IPS-NIHi7 (cell line): Measurements from ENCODE around the gene MLXIP.

ENCODE experiments used
- DNase-seq: peaks from one replicate; pipeline ENCODE4 v3.0.0; 2012; ENCODE audit warnings: mixed read lengths; ENCODE audit errors: extremely low spot score

MLXIP gene

DNA sequence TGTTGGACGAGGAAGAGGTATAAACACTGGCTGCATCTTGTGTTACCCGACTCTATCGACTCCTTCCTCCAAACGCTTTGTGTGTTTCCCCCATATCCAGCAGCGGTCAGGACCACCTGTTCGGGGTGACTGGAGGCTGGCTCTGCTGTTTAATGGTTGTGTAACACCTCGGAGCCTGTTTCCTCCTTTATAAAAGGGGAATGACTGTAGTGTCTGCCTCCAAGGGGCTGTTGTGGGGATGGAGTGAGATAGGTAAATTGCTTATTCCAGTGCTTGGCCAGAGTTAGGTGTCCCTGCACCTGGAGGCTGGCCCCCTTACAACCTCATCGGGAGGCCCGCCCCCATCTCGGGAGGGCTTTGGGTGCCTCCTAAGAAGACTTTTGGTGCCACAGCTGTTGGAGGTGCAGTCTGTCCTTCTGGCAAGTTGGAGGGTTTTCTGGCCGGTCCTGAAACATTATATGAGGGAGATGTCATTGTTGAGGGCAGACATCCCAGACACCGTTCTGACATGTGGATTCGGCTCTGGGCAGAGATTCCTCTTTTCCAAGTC is 1.1 kb downstream of the MLXIP start:
- DNase-seq = no peak

DNA sequence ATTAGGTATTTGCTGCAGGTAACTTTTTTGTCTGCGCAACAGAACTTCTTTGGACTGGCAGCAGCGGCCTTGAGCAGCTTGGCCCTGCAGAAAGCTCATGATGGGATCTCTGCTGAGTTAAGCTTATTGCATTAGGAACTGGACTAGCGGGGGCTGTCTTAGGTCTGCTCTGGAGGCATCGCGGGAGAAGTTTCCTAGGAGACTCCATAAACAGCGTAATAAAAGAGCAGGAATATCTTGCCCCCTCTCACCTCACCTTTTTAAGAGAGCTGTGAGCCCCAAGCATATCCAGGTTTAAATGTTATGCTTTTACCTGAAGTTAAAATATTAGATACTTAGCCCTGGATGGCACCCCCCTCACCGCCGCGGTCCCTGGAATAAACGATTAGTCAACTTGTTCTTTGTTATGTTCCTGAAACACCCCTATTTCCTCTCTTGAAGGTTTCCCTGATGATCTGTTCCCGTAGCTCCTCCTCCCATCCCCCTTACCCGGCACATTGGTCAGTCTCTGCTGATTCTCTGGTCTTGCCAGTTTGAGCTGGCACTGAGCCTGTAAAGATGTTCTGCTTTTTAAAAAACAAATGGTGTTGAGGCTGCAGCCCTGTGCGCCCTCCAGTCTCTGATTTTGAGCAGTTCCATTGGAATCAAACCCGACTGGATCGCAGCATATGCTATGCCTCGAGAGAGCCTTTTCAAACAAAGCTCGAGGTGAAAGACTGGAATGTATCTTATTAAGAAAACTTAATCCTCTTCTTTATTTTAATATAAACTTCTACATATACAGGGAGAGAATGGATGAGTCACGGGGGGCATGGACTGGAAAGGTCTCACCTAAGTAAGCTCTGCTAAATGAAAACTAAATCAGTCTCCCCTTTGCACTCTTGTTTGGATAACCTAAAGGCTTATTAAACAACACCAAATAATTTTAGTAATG is 1.9 kb downstream of the MLXIP start:
- DNase-seq = no peak

DNA sequence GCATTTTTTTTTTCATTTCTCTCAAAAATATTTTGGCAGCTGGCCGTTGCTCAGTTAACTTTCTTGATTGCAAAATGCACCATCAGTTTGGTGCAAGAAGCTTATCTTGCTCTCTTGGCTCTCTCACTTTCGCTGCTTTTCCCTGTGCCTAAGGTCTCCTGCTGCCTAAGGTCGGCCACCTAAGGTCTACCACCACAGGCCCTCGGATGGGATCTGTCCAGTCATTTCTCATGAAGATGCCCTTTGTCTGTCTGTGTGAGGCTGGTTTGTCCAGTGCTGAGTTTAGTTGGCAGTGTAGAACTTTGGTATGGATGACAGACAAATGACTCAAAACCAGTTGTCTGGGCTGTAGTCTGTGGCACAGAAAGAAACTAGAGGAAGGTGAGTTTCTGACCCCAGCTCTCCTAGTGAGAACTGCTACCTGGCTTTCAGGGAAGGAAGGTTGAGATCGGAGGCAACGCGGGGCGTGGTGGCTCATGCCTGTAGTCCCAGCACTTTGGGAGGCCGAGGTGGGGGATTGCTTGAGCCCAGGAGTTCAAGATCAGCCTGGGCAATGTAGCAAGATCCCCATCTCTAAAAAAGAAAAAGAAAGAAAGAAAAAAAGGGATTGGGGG is 2.6 kb downstream of the MLXIP start:
- DNase-seq = no peak

DNA sequence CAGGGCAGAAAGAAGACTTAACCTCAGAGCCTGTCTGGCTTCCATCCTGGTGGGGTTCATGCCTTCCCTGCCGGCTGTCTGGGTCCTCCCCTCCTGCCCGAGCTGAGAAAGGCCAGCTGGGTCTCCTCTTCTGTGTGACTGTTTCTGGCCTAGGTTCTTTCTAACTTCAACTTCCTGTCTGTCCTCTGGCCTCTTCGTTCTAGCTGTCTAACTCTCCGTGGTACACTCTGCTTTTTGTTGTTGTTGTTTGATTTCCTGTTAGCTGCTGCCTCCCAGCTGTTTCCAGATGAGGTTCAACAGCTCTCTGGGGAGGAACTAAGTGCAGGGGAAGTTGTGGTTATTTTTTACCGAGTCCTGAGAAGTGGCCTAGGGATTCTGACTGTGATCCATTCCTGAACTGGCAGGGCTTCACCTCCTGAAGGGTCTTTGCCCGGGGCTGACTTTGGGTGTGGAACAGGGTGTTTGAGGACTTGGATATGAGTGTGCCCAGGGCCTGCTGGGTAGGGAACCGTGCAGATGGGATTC is 3.2 kb downstream of the MLXIP start:
- DNase-seq = no peak

DNA sequence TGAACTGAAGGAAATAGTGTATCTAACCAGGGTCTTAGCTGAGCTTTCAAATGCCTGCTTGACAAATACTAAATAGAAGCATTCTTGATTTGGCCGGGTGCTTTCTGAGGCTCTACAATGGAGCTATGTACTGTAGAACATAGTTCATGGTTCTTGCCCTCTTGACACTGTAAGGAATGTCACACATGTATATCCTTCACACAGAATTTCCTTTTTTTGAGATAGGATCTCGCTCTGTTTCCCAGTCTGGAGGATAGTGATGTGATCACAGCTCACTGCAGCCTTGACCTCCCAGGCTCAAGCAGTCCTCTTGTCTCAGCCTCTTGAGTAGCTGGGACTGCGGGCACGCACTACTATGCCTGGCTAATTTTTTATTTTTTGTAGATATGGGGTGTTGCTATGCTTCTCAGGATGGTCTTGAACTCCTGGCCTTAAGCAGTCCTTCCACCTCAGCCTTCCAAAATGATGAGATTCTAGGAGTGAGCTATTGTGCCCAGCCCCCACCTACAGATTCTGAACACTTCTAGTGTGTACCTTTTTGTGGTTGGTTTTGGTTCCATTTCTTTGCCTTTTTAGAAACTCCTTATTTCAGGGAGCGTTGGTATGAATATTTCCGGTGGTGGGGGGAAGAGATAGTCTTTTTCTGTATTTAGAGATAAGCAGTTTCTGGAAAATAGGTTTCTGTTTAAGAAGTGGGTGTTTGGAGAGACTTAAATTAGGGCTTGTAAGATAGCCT is 4.2 kb downstream of the MLXIP start:
- DNase-seq = no peak

DNA sequence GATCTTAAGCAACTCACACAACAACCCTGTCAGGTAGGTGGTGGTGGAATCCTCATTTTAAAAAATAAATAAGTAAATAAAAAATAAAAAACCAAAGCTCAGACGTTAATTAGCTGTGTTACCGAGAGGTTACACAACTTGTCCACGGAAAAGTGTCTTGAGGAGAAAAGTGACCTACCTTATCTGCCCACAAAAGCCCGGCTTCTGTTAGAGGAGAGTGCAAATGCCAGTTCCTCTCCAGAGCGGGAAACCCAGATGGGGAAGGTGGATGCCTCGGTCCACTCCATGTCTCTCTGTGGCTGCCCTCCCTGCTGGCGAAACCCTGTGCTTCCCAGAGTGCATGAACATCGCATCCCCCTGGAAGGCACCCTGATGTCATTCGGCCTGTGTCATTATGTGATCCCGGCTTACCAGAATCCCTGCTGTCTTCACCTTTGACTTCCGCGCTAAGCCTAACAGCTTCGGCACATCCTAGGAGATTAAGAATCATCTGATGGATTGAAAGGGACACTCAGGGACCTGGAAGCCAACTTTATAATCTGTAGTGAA is 6.4 kb downstream of the MLXIP start:
- no peak for DNase-seq

DNA sequence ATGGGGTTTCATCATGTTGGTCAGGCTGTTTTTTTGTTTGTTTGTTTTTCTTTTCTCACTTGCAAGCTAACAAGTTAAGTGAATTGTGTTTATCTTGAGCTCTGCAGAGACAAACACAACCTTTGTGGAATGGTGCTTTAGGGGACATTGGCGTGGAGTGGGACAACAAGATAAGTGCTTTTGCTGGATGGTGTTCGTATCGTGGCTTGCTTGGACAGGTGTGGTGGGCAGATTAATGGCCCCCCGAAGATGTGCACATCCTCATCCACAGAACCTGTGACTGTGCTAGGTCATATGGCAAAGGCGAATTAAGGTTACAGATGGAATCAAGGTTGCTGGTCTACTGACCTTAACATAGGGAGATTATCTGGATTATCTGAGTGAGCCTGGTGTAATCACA is 7.0 kb downstream of the MLXIP start:
- no peak for DNase-seq

DNA sequence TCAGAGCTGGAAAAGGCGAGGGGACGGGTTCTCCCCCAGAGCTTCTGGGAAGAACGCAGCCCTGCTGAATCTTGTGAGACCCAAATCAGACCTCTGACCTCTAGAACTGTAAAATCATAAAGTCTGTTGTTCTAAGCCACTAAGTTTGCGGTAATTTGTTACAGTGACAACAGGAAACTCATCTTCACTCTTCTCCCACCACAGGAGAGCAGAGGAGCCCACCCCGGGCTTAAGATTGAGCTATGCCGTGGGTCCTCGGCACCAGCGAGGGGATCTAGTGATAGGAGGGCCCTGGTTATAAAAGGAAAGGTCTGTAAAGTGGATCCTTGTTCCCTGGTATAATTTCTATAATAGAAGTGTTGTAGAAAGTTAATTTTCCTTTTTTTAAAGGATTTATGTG is 7.6 kb downstream of the MLXIP start:
- DNase-seq = no peak

DNA sequence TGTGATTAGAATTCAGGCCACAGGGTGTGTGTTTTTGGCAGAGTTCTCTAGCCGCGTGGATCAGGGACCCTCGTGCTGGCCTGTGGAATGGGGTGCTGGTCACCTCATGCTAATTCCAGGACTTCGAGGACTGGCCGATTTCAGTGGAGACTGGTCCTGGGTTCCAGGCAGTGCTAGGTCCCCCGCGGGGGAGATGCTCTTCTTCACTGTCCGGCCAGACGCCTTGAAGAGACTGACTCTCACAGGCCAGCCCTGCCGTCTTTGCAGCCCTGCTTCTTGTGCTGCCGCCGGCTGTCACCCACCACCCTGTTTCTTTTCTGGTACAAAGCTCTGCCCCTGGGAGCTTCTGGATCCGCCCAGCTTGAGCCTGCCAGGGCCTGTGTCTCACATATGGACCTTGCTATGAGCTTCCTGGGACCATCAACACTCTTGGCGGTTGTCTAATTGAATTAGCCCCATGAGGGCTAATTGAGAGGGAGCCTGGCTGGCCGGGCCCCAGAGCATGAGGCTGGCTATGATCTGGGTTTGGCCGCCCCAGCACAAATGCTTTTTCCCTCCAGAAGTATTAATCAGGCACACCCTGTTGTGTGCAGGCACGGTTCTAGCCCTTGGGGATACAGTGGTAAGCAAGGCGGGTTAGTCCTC is 8.2 kb downstream of the MLXIP start:
- no peak for DNase-seq

DNA sequence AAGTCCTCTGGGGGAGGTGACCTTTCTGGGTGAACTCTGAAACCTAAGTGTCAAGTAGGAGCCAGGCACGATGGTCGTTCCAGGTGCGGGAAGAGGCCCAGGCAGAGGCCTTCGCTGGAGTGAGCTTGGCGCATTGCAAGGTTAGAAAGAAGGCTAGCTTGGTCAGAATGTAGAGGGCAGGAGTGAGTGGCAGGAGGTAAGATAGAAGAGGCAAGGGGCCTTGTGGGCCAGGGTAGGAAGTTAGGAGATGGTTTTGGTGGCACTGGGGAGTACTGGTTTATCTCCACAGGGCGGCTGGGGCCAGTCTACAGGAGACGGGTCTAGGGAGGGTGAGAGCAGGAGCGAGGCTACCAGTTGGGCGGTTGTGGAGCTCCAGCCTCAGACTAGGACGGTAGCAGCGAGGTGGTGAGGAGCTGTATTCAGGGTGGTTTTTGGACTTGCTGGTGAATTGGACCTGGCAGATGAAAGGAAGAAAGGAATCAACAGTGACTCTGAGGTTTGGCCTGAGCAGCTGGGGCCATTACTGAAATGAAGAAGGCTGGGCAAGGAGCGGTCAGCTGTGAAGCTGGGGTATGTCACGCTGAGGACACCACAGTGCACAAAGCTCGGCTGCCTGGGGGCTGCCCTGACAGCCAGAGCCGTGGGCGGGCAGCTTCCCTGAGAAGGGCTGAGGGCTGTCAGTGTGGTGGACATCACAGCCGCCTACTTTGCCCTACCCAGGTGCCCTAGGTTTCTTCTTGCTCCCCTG is 9.0 kb downstream of the MLXIP start:
- no peak for DNase-seq

DNA sequence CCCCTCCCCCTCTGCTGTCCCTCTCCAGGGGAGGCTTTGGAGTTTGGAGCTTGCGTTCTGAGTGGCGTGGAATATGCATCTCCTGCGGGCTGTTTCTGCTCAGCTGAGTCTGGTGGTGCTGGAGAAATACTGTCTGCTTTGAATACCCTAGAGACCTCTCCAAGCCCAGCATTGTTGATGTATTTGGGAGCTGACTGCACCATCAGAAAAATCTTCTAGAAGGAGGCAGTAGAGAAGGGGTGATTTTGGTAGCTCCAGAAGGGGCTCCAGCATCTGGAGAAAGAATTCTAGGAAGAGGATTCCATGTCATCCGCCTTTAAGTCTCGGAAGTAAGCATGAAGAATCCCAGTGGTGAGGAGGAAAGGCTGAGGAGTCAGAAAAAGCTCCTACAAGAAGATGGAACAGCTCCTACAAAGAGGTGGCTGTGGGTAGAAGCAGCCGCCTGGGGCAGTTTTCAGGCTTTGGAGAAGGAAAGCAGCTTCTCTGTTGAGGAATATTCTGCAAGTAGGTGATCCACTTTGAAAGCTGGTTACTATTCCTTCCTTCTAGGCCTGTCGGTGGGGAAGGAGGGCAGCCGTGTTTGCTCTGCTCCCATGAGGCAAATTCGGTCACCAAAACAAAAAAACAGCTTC is 9.7 kb downstream of the MLXIP start:
- no peak for DNase-seq

DNA sequence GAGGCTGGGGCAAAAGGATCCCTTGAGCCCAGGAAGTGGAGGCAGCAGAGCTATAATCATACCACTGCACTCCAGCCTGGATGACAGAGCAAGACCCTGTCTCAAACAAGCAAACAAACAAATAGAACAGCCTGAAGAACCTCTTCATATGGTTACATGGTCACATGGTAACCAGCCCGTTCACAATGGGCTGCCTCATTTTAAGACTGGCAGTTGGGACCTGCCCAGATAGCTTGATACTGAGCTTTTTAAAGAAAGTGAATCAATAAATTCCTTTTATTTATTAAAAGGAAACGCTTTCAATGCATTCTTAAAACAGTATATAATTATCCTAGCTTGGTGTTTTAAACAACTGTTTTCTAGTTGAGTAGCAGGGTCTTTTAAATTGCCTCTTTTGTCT is 10.5 kb downstream of the MLXIP start:
- no peak for DNase-seq

DNA sequence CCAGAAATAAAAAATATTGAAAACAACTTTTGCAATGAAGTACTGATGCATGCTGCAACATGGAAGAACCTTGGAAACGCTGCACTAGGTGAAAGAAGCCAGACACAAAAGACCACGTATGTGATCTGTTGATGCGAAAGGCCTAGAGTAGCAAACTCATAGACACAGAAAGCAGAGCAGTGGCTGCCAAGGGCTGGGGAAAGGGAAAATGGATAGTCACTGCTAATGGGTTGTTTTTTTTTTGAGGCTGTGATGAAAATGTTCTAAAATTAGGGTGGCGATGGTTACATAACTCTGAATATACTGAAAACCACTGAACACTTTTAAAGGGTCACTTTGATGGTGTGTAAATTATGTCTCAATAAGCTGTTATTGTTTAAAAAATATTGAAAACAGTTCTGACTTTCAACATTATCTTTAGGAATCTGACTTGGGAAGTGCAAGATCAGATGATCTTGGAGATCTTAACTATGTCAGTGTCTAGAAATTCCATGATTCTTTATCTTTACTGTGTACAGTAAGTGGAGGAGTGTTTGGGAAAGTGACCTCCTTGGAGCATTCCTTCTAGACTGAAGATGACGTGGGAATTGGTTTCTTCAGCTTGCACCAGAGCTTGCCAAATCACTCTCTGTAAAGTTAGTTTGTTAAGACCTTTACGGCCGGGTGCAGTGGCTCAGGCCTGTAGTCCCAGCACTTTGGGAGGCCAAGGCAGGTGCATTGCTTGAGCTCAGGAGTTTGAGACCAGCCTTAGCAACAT is 12.4 kb downstream of the MLXIP start:
- no peak for DNase-seq

DNA sequence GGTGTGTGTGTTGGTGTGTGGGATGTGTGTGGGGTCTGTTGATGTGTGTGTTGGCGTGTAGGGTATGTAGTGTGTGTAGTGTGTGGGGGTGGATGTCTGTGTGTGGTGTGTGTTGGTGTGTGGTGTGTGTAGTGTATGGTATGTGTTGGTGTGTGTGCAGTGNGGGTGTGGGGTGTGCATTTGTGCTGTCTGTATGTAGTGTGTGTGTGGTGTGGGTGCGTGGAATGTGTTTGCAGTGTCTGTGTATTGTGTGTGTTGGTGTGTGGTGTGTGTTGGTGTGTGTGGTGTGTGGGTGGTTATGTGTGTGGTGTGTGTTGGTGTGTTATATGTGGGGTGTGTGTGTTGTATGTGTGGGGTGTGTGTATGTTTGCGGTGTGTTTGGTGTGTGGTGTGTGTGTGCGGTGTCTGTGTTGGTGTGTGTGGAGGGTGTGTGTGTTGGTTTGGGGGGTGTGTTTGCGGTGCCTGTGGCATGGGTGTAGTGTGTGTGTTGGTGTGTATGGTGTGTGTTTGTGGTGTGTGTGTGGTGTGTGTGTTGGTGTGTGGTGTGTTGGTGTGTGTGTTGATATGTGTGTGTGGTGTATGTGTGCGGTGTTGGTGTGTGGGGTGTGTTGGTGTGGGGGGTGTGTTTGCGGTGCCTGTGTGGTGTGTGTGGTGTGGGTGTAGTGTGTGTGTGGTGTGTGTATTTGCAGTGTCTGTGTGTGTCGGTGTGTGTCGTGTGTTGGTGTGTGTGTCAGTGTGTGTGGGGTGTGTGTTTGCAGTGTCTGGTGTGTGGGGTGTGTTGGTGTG is 14.7 kb downstream of the MLXIP start:
- DNase-seq = no peak

DNA sequence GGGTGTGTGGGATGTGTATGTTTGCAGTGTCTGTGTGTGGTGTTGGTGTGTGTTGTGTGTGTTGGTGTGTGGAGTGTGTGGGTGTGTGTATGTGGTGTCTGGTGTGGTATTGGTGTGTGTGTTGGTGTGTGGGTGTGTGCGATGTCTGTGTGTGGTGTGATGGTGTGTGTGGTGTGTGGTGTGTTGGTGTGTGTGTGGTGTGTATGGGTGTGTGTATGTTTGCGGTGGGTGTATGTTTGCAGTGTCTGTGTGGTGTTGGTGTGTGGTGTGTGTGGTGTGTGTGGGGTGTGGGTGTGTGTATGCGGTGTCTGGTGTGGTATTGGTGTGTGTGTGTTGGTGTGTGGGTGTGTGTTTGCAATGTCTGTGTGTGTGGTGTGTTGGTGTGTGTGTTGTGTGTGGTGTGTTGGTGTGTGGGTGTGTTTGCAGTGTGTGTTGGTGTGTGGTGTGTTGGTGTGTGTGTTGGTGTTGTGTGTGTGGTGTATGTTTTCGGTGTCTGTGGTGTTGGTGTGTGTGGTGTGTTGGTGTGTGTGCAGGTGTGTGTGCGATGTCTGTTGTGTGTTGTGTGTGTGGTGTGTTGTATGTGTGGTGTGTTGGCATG is 15.7 kb downstream of the MLXIP start:
- no peak for DNase-seq

DNA sequence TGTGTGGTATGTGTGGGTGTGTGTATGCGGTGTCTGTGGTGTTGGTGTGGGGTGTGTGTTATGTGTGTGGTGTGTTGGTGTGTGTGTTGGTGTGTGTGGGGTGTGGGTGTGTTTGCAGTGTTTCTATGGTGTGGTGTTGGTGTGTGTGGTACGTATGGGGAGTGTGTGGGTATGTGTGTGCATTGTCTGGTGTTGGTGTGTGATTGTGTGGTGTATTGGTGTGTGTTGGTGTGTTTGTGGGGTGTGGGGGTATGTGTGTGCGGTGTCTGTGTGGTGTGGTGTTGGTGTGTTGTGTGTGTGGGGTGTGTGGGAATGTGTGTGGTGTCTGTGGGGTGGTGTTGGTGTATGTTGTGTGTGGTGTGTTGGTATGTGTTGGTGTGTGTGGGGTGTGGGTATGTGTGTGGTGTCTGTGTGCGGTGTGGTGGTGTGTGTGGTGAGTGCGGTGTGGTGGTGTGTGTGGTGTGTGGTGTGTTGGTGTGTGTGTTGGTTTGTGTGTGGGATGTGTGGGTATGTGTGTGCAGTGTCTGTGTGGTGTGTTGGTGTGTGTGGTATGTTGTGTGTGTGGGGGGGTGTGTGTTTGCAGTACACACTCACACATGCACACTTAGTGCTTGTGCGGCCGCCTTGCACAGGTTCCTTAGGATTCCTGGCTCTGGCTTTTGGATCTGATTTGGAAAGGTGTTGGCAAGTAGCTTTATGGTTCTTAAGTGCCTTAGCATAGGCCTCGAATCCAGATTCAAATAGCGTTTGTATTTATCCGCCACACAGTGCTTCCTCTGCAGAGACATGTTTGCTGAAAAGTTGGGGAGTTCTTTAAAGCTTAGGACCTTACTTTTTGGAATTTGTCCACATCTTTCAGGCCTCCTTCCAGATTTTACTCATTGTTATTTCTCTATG is 16.4 kb downstream of the MLXIP start:
- no peak for DNase-seq

DNA sequence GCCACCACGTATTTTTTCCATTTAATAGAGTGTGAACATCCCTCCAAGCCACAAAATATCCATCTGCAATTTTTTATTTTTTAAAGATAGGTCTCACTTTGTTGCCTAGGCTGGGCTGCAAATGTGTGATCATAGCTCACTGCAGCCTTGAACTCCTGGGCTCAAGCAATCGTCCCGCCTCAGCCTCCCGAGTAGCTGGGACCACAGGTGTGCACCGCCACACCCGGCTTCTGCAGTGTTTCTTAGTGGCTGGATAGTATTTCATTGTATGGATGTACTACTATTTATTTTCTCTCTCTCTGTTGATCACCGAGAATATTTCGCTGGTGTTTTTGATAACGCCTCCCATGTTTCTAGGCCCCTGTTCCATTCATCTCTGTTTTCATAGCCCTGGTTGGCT is 17.5 kb downstream of the MLXIP start:
- no peak for DNase-seq
